AML-193 (cell line): Measurements from ENCODE around the gene ANKUB1.

ENCODE experiments used
- DNase-seq, 2 experiments: peaks; one replicate each; lab custom pipeline; 2025; lab: John Stamatoyannopoulos, UW

Gene ANKUB1

DNA sequence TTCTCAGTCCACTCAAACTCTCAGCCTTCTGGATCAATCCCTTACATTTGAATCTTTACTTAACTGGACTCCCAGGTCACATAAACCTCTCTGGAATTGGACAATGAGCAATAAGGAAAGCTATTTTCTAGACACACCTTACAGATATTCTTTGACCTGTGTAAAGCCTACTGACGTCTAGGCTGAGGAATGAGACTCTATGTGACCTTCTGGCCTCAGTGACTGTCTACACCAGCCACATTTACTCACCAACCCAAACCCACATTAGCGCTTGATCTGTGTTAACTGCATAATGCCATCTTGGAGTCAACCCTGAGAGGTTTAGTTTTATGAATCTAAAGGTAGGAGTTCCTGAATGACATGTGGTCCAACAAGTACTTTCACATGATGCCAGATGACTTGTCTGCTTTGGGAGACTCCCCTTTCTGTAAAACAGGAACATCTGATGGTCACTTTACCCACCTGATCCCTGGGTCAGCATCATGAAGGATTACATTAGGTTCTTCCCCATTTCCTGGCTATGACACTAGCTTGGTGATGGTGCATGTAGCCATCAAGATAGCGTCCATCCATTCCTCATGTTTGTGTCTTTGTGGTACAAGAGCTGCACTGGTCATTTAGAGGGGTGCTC is 28.7 kb downstream of the ANKUB1 start:
- DNase-seq, result peak in 1 of 2 experiments; percentile 12

DNA sequence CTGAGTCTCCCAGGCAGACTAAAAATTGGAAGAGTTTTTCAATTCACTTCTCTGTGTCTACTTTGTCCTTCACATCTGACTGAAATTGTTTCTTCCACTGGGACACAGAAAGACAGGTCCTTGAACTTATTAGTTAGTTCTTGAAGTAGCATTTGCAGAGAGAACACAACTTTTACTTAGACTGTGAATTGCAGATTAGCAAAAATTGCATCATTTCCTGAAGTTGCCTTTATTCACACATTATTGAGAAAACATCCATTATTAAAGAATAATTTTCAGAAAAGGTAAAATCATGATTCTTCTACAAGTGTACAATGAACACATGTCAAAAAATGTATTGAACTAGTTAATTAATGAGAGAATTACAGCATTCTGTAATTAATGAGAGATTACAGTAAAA is 38.6 kb downstream of the ANKUB1 start:
- DNase-seq, result peak in 1 of 2 experiments; percentile 11

DNA sequence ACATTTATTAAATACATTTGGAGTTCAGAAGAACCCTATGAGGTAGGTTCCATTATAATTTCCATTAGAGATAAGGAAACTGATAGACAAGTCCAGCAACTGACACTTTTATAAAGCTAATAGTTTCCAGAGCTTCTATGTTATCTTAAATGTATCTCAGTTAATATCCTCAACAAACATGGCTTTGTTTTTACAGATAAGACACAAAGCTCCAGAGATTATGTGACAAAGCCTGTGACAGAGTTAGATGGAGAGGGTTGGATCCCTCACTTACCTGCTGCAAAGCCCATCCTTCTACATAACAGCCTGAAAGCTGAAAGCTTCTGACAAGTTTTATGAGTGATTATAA is 39.6 kb downstream of the ANKUB1 start:
- DNase-seq, result no peak

DNA sequence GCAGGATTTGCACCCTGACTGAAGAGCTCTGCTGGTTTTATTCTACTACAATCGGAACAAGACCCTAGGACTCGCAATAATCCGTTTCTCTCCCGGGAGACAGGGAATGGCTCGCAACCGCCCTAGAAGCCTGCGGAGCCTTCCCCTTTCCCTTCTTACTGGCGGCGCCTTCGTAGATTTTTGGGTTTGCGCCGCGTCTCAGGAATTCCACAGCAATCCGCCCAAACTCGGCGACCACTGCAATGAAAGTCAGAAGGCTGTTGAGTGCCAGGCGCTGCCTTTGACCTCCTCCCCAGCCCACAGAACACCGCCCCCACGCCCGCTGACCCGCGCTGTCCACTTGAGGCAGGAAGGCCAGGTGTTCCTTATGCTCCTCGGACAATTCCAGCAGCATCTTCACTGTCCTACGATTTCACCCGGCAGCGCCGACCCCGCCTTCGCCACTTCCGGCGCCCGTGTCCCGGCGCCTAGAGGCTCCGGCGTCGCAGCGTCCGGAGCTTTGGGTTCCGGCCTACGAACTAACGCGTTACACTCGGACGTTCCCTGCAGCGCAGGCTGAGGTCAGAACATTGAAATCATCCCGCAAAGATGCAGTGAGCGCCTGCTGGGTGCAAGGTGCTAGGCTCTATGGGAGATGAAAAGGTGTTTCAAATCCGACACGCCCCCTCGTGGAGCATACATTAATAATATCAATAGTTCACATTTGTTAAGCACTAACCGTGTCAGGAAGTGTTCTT is 40.1 kb downstream of the ANKUB1 start, which contains the start of gene COMMD2:
COMMD2 (minus strand) TSS at position 439 of the 737 bp plus-strand sequence; CDS start at position 394, 45 bp downstream.
- DNase-seq, result peak; percentile 88 to 89

DNA sequence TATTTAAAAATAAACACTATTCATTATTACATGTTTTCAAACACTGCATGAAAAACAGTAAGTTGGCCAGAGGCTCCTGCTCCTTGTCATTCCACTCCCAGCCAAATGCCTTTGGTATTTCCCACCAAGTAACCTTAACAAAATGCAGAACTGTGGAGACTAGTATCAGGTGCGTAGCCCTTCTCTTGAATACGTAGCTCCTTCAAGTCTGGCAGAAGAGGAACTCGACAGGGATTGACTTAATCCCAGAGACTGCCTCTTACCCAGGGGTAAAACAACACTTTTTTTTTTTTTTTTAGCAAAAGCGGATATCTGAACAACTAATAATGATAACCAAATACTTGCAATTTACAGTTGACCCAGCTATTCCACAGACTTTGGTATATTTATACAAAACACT is 40.8 kb downstream of the ANKUB1 start:
- peak; percentile 14 to 25 for DNase-seq

DNA sequence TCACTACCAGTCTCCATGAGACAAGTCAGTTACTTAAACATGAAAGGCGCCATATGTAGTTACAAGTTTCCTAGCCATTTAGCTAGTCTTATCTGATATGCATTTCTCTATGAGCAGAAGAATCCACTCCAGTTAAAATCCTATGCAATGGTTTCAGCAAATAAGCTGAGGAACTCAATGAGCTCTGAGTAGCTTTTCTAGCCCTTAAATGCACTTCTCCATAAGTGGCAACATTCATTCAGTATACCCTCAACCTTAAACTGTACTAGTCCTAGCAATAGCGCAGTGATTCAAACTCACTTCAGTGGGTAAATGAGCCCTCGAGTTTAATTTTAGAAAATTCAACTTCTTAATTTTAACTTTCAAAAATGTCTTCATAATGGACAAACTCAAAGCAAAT is 47.7 kb downstream of the ANKUB1 start:
- DNase-seq, result no peak

DNA sequence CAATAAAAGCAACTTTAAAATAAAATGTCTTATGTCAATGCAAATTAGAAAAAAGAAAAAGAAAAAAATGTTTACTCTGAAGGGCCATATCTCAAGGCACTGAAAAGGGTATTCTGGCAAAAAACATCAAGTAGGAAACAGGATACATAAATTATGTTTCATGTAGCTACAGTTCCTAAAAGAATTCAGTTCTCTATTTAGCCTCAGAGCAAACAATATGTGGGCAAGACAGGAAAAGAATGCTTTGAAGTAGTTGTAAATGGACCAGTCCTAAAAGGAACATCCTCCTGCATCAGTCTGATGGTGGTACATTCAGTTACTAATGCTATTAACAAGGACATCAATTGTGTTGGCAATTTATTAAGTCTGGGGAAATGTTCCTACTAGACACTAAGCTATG is 48.2 kb downstream of the ANKUB1 start:
- no peak for DNase-seq

DNA sequence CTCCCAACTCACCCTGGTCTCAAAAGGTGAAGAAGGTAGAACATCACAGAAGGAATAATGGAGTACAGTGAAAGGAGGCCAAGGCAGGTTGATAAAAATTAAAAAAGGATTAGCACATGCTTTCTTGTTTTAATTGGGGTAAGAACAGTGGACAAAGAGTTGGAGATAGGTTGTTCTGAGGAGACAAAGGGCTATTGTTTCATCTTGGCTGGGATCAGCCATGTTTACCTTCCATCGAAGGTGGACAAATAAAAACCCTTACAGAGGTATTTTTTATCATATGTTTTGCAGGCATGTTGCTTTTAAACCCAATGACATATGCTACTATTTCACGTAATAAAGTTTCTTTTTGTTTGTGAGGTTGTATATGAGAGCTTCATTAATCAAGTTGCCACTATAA is 53.0 kb downstream of the ANKUB1 start:
- DNase-seq, result no peak

DNA sequence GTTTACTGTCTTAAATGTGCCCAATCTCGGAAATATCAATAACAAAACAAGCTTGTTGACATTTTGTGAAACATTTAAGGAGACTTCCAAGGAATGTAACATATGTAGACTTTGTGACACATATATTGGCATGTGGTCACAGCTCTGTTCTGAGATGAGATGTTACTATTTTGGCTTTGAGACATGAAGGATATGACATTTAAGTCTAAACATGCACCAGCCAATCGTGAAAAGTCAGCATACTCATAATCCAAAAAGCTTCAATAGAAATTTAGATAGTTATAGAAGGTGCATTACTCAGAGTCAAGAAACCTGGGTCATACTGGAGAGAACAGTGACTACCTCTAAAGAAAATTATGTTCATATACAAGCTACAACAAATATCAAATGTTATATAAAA is 53.5 kb downstream of the ANKUB1 start:
- no peak for DNase-seq

DNA sequence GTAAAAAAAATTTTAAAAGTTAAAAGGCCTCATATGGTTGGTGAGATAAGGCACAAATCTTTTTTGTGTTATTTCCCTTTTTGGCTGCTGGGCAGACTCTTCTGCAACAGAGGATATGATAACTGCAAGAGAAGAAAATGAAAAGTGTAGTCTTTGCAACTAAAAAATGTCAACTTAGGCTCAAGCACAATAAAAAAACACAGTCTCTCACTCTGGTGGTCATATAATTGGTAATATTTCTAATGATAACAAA is 55.5 kb downstream of the ANKUB1 start:
- no peak for DNase-seq

DNA sequence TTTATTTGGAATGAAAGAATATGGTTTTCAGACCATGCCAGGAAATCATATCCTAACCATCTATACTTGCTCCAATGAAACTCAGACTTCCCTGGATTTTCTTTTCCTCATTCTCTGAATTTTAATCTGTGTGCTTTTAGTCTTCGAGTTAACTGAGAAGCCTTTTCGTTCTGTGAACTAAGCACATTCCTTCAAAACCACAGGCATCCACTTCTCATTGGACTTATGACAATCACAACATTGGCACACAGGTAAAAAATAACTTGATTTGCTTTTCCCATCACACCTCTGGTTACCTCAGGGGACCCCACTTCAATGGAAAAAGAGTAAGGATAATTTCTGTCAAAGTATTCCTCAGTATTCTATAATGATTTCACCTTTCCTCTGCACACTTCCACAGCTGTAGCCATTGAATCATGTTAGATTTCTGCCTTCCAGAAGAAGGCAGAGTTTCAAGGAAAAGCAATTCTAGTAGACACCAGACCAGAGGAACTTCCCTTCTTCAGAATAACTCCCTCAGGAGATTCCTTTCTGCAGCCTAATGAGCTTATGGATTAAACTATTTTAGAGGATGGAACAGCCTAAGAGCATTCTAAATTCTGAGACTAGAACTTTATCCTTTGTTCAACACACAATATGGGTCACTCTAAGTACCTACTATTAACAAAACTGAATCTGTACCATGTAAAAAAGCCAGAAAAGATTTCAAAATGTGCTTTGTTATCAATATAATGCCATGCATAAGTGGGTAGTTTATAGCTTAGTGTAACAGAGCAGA is 56.0 kb downstream of the ANKUB1 start:
- no peak for DNase-seq

DNA sequence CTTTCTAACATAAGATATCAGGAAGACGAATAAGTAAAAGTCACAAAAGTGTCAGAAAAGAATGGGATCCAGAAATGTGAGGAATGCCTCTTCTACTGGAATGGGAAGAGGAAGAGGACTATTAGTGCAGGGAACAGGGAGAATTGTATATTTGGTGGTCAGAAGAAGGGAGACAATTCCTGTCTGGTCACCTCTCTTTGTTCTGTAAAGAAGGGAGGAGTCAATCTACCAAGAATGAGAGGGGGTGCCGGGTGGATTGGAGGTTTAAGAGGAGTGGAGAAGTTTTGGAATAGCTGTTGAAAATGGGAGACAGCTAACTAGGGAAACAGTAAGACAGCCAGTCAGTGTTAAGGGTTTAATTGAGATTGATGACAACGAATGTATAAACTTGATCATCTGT is 60.1 kb downstream of the ANKUB1 start:
- no peak for DNase-seq

DNA sequence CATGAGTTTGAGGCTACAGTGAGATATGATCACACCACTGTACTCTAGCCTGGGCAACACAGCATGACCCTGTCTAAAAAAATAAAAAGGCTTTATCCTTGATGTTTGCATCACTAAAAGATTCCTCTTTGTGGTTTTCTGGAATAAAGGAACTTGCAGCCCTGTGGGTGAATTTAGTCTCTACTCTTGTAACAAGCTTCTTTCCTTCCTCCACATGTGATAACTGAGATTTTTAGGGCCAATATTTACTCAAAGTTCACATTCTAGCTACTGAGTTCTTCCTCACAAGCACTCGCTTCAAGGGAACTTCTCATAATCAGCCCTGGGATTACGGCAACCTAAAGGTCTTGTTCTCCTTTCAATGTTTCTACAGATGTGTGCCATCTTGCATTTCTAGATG is 64.7 kb downstream of the ANKUB1 start:
- no peak for DNase-seq

DNA sequence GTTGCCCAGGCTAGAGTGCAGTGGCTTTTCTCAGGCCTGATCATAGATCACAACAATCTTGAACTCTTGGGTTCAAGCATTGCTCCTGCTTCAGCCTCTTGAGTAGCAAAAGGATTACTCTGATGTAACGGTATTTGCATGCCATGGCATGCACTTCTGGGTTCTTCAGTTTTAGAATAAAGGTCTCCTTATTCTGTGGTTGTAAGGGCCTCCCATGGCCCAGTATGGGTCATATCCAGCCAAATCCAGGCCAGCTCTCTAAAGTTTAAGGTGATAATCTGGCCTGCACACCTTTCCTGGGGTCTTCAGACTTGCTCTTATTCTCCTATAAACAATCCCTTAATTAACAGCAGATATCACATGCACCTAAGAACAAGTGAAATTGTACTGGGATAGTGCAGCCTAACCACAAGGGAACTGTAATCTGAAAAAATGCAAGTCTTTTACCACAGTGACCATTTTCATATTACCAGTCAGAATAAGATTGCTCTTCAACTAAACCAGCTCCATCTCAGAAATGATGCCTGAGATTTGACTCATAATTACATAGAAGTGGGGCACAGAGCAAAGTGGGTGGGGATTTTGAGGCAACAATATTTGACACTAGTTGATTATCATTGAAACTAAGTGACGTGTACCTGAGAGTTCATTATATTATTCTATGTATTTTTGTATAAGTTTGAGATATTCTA is 65.5 kb downstream of the ANKUB1 start:
- DNase-seq, result no peak

DNA sequence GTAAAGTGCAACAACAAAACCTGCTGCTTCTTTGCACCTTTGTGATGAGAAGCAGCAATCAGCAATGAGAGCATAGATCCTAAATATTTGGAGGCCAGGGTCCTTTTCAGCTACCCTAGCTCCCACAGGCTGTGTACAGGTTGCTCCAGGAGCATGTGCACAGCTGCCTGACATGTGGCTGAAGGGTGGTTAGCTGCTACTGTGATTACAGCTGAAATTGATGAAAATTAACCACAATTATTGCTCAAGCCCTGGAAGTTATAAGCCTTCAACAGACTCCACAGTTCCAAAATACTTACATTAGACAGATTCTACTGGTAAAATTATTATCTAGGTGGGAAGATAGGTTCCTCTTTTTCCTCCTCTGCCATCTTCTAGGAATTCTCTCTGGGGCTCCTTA is 68.6 kb downstream of the ANKUB1 start:
- DNase-seq, result peak; percentile 9 to 21

DNA sequence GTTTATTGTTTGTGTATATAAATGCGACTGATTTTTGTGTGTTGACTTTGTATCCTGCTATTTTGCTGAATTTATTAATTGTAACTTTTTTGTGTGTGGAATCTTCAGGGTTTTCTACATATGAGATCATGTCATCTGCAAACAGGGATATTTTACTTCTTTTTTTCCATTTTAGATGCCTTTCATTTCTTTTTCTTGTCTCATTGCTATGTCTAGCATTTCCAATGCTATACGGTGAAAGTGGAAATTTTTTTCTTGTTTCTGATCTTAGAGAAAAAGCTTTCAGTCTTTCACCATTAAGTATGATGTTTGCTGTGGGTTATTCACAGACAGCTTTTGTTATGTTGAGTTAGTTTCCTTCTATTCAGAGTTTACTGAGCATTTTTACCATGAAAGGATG is 71.4 kb downstream of the ANKUB1 start:
- no peak for DNase-seq

DNA sequence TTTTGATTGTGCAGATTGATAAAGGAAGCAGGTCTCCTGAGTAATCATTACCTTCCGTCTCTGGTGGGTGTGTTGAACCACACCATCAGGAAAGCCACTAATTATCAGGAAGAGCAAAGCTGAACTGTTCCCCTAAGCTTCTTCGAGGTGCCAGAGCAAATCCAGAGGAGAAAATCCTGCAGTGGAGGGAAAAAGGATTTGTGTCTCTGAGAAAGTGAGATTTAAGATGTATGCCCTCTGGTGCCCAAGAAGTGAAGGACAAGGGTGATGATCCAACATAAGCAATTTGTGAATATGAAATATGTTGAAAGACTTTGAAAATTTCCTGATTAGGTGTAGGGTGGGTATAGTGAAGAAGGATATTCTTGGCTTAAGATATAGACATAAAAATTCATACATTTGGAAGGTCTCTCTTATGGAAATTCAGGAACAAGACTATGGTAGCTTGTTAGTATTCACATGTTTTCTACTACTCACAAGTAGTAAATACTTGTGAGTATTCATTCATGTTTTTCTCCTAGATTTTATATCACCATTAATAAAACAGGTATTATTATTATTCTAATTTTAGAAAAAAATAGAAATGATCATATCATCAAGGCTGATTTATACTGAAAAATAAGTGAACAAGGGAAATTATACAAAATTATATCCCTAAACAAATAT is 74.8 kb downstream of the ANKUB1 start:
- DNase-seq, result peak; percentile 60 to 65

DNA sequence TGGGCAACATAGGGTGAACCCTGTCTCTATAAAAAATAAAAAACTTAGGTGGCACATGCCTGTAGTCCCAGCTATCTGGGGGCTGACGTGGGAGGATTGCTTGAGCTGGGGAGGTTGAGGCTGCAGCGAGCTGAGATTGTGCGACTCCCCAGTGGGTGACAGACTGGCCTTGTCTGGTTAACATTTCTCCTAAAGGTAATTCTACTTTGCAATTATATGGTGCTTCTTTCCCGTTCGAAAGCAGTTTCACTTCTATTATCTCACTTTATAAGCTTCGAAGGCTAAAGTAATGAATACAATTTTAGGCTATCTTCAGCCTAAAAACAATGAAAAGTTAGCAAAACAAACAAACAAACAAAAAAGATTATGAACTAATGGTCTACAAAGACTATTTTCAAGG is 75.4 kb downstream of the ANKUB1 start:
- DNase-seq, result no peak

DNA sequence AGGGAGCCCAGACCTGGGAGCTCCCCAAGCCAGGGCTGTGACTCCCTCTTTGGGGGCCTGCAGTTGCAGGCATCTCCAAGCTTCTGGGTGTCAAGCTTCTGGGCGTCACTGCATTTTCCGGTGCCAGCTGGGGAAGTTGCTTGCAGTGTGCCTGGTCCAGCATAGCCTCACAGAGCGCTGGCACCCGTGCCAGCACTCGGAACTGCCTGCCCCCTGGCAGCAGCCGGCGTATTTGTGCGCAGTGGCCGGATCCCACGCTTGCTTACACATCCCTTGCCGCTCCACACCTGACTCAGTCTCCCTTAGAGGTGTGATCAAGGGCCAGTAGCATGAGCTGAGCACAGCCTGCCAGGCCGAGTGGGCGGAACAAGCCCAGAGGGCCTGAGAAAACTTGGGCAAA is 77.1 kb downstream of the ANKUB1 start:
- DNase-seq, result no peak

DNA sequence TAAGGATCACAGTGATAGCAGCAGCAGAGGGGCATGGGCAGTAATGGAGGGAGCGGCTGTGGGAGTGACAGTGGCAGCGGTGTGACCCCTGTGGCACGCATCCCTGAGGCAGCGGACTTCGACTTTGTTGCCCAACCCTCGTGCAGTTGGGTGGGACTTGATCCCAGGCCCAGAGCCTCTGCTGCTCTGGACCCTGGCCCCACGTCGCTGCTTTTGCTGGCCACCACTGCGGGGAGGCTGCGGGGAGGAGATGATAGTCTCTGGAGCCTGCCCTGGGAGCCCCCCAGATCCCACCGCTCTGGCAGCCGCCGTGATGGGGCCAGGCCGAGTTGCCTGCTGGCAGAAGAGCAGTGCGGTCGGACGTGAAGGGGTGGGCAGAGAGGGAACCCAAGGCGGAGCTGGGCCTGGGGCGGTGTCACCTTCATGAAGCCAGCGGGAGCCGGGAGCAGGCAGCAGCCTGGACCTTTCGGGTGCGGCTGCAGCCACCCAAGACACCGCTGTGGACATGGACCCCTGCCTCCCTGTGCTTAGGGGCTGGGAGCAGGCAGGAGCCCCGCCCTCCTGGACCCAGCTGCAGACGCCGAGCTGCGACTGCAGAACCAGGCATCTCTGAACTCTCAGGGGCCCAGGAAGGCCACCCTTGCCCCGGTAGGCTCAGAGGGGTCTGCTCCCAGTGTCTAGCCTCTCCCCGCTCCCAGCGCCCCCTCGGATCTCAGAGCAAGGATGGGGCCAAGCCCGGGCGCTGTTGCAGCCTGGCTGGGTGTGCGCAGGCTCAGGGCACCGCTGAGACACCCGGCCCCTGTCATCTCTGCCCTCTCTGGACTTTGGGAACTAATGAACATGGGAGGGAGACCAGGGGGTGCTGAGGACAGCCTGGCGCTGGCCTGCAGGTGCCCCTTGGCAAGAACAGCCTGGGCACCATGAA is 78.4 kb downstream of the ANKUB1 start:
- DNase-seq, result no peak
